Measurements from ENCODE around the gene KIF22.

DNA sequence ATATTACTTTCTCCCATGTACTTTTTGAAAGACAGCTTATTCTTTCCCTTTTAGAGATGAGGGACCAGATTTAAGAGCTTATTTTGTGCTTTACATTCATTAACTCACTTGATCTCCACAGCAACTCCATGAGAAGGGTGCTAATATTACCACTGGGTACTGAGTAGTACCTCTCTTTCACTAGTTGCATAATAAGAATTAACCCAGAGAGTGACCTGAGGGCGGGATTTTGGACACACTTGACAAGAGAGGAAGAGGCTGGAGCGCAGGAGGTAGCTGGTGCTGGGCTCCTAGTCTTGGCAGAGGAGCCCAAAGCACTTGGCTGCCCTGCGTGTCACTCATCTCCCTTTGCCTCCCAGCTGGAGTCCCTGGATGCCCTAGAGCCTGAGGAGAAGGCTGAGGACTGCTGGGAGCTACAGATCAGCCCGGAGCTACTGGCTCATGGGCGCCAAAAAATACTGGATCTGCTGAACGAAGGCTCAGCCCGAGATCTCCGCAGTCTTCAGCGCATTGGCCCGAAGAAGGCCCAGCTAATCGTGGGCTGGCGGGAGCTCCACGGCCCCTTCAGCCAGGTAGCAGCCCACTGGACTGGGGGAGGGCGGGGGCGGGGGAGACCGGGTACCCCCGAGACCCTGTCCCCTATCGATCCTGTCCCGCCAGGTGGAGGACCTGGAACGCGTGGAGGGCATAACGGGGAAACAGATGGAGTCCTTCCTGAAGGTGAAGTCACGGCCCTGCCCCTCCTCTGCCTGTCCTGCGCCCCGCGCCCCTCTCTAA is 14.1 kb downstream of the KIF22 start:
- TF ChIP-seq, protein P1, sequence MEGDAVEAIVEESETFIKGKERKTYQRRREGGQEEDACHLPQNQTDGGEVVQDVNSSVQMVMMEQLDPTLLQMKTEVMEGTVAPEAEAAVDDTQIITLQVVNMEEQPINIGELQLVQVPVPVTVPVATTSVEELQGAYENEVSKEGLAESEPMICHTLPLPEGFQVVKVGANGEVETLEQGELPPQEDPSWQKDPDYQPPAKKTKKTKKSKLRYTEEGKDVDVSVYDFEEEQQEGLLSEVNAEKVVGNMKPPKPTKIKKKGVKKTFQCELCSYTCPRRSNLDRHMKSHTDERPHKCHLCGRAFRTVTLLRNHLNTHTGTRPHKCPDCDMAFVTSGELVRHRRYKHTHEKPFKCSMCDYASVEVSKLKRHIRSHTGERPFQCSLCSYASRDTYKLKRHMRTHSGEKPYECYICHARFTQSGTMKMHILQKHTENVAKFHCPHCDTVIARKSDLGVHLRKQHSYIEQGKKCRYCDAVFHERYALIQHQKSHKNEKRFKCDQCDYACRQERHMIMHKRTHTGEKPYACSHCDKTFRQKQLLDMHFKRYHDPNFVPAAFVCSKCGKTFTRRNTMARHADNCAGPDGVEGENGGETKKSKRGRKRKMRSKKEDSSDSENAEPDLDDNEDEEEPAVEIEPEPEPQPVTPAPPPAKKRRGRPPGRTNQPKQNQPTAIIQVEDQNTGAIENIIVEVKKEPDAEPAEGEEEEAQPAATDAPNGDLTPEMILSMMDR (IDR thresholded peaks at IDR 0.05 in 2 of 3, conservative IDR thresholded peaks at IDR 0.05 in 1 of 3; ENCODE audit: insufficient read depth in 2 of 3, low read depth in 1 of 3, low read length in 3 of 3) = no peak
- TF ChIP-seq, protein P2, sequence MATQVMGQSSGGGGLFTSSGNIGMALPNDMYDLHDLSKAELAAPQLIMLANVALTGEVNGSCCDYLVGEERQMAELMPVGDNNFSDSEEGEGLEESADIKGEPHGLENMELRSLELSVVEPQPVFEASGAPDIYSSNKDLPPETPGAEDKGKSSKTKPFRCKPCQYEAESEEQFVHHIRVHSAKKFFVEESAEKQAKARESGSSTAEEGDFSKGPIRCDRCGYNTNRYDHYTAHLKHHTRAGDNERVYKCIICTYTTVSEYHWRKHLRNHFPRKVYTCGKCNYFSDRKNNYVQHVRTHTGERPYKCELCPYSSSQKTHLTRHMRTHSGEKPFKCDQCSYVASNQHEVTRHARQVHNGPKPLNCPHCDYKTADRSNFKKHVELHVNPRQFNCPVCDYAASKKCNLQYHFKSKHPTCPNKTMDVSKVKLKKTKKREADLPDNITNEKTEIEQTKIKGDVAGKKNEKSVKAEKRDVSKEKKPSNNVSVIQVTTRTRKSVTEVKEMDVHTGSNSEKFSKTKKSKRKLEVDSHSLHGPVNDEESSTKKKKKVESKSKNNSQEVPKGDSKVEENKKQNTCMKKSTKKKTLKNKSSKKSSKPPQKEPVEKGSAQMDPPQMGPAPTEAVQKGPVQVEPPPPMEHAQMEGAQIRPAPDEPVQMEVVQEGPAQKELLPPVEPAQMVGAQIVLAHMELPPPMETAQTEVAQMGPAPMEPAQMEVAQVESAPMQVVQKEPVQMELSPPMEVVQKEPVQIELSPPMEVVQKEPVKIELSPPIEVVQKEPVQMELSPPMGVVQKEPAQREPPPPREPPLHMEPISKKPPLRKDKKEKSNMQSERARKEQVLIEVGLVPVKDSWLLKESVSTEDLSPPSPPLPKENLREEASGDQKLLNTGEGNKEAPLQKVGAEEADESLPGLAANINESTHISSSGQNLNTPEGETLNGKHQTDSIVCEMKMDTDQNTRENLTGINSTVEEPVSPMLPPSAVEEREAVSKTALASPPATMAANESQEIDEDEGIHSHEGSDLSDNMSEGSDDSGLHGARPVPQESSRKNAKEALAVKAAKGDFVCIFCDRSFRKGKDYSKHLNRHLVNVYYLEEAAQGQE (IDR thresholded peaks at IDR 0.05; ENCODE audit: borderline replicate concordance) = no peak
- TF ChIP-seq, protein P2 (CRISPR knock-in tag; IDR thresholded peaks at IDR 0.05; ENCODE audit: low read depth) = no peak
- TF ChIP-seq ZBTB11 (CRISPR knock-in tag; IDR thresholded peaks at IDR 0.05) = no peak
- no peak for TF ChIP-seq MYNN (IDR thresholded peaks at IDR 0.05)
- no peak for TF ChIP-seq MYNN (CRISPR knock-in tag; IDR thresholded peaks at IDR 0.05)

All from K562 (cell line).